Gastroesophageal sphincter (tissue), 4 donors: Measurements from ENCODE around the gene NUP93. TPM values are rescaled to one million over a fixed set of nuclear protein-coding genes. Genes with fewer than 3 reads are reported as not detected.

Experiments used
- ATAC-seq: fragments of 150-250 bp; one replicate; pipeline ENCODE4 v1.9.1; 2016; ENCODE audit warnings: mild to moderate bottlenecking, moderate library complexity
- H3K27ac ChIP-seq, 4 donors: fragments of 200-600 bp; sonication (generic) in 3 of 4; 1 replicate in 3 of 4; 2 replicates in 1 of 4; pipeline ENCODE4 v1.5.1; 2016 to 2019
- H3K27me3 ChIP-seq: fragments of 200-600 bp; sonication (generic); one replicate; pipeline ENCODE4 v1.5.1; 2019
- H3K36me3 ChIP-seq, 2 donors: fragments of 200-600 bp; sonication (generic); one replicate each; pipeline ENCODE4 v1.5.1; 2019; ENCODE audit warnings: control low read depth in 1 of 2
- H3K4me1 ChIP-seq, 3 donors: fragments of 200-600 bp; sonication (generic); 1 replicate in 2 of 3; 2 replicates in 1 of 3; pipeline ENCODE4 v1.5.1; 2016 to 2019; ENCODE audit warnings: control low read depth in 2 of 3
- H3K4me3 ChIP-seq, 2 donors: fragments of 200-600 bp; sonication (generic); one replicate each; pipeline ENCODE4 v1.5.1; 2019; ENCODE audit warnings: mild to moderate bottlenecking in 1 of 2, moderate library complexity in 1 of 2
- H3K9me3 ChIP-seq, 3 donors: fragments of 200-600 bp; sonication (generic); one replicate each; pipeline ENCODE4 v1.5.1; 2017 to 2019; ENCODE audit warnings: control low read depth in 2 of 3
- EP300 ChIP-seq: sonication (generic); formaldehyde crosslinking; IDR thresholded peaks from one replicate; pipeline ENCODE4 v1.6.1; 2017; ENCODE audit warnings: antibody characterized with exemption, mild to moderate bottlenecking
- POLR2A ChIP-seq, 2 donors: fragments of 450-650 bp; IDR thresholded peaks; one replicate each; pipeline ENCODE4 v1.6.1; 2017; ENCODE audit warnings: antibody characterized with exemption in 2 of 2, mild to moderate bottlenecking in 2 of 2, moderate library complexity in 1 of 2
- POLR2AphosphoS5 ChIP-seq: sonication (generic); formaldehyde crosslinking; IDR thresholded peaks from one replicate; pipeline ENCODE4 v1.6.1; 2017; ENCODE audit warnings: antibody characterized with exemption
- WGBS, 2 donors: methylation state at CpG; one replicate each; pipeline ENCODE4 v1.1.5; 2018; ENCODE audit warnings: low coverage in 1 of 2; 5-methylcytosine and 5-hydroxymethylcytosine counted together
- total RNA-seq, 4 donors: library from RNA; depleted of rRNA; stranded (reverse); fragments of >200 nt; gene quantifications; one replicate each; pipeline ENCODE4 v1.1.0, GENCODE V29; 2016
- TF ChIP-seq, protein P1 (sequence below), 4 experiments: fragments of 200-600 bp in 2 of 4; fragments of 450-650 bp in 2 of 4; sonication (generic) in 1 of 4; IDR thresholded peaks; one replicate each; pipeline ENCODE4 v1.5.1; 2017 to 2019; ENCODE audit warnings: antibody characterized with exemption in 4 of 4, mild to moderate bottlenecking in 2 of 4, moderate library complexity in 2 of 4

Gene NUP93
- total RNA-seq, 4 donors from 2014 or later = 37.6 to 39.3 (median 38.9) TPM

DNA sequence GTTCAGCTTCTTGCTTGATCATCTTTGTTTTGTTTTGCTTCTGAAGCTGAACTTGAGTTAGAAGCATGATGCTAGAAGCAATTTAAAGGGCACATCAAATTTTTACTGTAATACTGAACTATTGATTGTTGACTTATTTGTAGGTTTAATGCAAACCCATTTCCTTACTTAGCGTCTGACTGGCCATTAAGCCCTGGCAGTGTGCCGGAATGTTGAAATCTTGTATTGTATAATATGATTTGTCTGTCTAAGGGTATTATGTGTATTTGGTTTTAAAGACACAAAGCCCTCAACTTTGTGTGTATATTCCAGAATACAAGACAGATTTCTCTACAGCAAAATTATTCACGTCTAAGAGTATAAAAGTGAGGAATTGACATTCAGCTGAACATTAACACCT is 39.7 kb downstream of the NUP93 start:
- ATAC-seq = no peak
- Histone ChIP-seq H3K4me1 (peaks cover 0 to 18% (median 5%) of the 10 kb centered on the region in 3 donors), H3K27me3 (no peaks in the 10 kb centered on the region), H3K36me3 (no peaks in the 10 kb centered on the region), H3K27ac (no peak overlapping the region), H3K4me3 (no peak overlapping the region), H3K9me3 (no peaks in the 10 kb centered on the region)
- TF ChIP-seq EP300 (no peak), POLR2AphosphoS5 (no peak), POLR2A (IDR thresholded peaks at IDR 0.05) (no peak)
- TF ChIP-seq, protein P1, sequence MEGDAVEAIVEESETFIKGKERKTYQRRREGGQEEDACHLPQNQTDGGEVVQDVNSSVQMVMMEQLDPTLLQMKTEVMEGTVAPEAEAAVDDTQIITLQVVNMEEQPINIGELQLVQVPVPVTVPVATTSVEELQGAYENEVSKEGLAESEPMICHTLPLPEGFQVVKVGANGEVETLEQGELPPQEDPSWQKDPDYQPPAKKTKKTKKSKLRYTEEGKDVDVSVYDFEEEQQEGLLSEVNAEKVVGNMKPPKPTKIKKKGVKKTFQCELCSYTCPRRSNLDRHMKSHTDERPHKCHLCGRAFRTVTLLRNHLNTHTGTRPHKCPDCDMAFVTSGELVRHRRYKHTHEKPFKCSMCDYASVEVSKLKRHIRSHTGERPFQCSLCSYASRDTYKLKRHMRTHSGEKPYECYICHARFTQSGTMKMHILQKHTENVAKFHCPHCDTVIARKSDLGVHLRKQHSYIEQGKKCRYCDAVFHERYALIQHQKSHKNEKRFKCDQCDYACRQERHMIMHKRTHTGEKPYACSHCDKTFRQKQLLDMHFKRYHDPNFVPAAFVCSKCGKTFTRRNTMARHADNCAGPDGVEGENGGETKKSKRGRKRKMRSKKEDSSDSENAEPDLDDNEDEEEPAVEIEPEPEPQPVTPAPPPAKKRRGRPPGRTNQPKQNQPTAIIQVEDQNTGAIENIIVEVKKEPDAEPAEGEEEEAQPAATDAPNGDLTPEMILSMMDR (IDR thresholded peaks at IDR 0.05) = no peak
- 54 to 63% methylated on average over 3 of the region's 3 CpGs for WGBS, 2 donors

DNA sequence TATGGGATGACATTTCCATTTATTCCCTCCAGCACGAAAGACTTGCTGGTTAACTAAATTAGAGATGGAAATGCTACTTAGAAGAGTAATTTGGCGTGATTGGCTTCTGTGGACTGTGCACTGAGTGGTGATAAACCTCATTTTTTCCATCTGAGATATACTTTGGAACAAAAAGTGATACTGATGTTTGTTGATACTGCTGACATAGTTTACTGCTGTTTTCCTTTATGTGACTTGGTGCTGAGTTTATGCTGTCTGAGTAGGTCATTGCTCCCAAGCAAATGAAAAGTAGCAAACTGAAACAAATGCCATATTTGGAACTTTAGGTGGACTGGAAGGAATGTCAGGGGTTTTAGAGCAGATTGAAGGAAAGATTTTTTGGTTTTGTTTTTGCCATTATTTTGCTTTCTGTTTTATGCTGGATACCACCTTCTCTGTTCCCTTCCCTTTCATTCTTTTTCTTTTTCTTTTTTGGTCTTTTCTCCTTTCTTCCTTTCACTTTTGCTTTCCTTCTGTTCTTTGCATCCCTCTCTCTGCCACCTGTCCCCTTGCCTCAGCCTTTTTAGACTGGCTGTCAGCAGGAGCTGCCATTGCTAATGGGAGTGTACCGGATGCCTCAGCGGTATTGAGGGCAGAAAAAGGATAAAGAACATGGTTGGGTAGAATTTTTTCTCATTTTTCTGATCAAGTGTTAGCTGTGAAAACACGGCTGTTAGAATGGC is 41.8 kb downstream of the NUP93 start:
- TF ChIP-seq, protein P1 (IDR thresholded peaks at IDR 0.05) = no peak
- TF ChIP-seq POLR2AphosphoS5 (no peak), EP300 (no peak), POLR2A (IDR thresholded peaks at IDR 0.05) (no peak)
- peak overlapping the region in 2 of 4 donors; percentile 11 to 15 for H3K27ac ChIP-seq
- no peaks in the 10 kb centered on the region for H3K36me3 ChIP-seq
- H3K4me1 ChIP-seq = peaks cover 5 to 23% (median 5%) of the 10 kb centered on the region in 3 donors
- H3K4me3 ChIP-seq = no peak overlapping the region
- no peak for ATAC-seq
- no peaks in the 10 kb centered on the region for H3K9me3 ChIP-seq
- WGBS, 2 donors = 76 to 89% methylated on average over 2 to 3 of the region's 5 CpGs
- H3K27me3 ChIP-seq = no peaks in the 10 kb centered on the region

DNA sequence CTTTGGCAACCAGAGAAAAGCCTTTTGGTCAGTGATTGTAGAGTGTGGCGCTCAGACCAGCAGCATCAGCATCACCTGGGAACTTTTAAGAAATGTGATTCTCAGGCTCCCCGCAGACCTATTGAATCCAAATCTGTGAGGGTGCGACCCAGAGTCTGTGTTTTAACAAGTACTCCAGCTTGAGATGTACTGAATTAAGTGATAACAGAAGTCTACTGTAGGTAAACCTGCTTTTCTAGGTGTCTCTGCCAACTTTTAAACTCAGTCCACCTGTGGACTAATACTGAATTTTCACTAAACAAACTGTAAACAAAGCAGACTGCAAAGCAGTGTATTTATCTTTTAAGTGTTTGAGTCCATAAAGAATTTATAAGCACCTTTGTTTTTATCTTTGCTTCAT is 43.6 kb downstream of the NUP93 start:
- no peak for ATAC-seq

DNA sequence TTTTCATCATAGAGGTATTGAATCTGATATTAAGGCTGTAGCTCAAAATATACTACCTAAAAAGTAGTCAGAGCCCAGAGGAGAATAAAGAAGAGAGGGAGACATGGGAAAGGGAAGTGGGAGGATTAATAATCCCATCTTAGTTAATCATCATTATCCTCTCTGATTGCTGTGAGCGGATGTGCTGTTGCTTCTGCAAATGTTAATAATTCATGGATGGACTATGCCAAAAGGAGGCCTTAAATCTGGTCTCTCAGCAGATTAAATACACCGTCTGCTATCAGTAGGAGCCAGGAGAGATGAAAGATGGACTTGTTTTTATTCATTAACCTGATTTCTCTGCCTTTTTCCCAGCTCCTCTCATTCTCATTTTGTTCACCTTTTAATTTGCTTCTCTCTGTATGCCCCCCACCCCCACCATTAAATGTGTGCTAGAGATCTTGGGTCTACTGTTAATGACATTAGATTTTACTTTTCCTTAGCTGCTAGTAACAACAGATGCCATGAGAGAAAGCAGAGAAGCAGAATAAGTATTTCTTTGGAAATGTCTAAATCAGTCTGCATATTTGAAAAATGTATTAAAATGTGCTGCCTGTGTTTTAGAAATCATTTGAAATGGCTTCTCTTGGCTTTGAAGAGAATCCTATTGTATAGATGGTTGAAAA is 44.2 kb downstream of the NUP93 start:
- Histone ChIP-seq H3K36me3 (no peaks in the 10 kb centered on the region), H3K4me3 (no peak overlapping the region), H3K4me1 (peaks cover 5 to 25% (median 5%) of the 10 kb centered on the region in 3 donors), H3K27ac (no peak overlapping the region), H3K27me3 (no peaks in the 10 kb centered on the region), H3K9me3 (no peaks in the 10 kb centered on the region)
- ATAC-seq = no peak
- 78 to 89% methylated on average over 2 of the region's 2 CpGs for WGBS, 2 donors
- no peak for TF ChIP-seq POLR2A (IDR thresholded peaks at IDR 0.05)
- TF ChIP-seq, protein P1 (IDR thresholded peaks at IDR 0.05) = no peak
- no peak for TF ChIP-seq EP300
- TF ChIP-seq POLR2AphosphoS5 = no peak

More for the DNA sequence above, 43.6 kb downstream of the NUP93 start:
- H3K9me3 ChIP-seq = no peaks in the 10 kb centered on the region
- no peaks in the 10 kb centered on the region for H3K27me3 ChIP-seq
- H3K27ac ChIP-seq = no peak overlapping the region
- H3K4me1 ChIP-seq = peaks cover 5 to 25% (median 5%) of the 10 kb centered on the region in 3 donors
- WGBS, 2 donors = 95 to 100% methylated on average over 3 of the region's 3 CpGs
- TF ChIP-seq EP300 = no peak
- no peak for TF ChIP-seq POLR2A (IDR thresholded peaks at IDR 0.05)
- TF ChIP-seq POLR2AphosphoS5 = no peak
- TF ChIP-seq, protein P1 (IDR thresholded peaks at IDR 0.05) = no peak
- no peak overlapping the region for H3K4me3 ChIP-seq
- H3K36me3 ChIP-seq = no peaks in the 10 kb centered on the region
